NCI-H69 (cell line): ENCODE results near the gene NRP1.

ENCODE experiments used
- DNase-seq: peaks from one replicate; lab custom pipeline; 2025; lab: John Stamatoyannopoulos, UW

The NRP1 gene

DNA sequence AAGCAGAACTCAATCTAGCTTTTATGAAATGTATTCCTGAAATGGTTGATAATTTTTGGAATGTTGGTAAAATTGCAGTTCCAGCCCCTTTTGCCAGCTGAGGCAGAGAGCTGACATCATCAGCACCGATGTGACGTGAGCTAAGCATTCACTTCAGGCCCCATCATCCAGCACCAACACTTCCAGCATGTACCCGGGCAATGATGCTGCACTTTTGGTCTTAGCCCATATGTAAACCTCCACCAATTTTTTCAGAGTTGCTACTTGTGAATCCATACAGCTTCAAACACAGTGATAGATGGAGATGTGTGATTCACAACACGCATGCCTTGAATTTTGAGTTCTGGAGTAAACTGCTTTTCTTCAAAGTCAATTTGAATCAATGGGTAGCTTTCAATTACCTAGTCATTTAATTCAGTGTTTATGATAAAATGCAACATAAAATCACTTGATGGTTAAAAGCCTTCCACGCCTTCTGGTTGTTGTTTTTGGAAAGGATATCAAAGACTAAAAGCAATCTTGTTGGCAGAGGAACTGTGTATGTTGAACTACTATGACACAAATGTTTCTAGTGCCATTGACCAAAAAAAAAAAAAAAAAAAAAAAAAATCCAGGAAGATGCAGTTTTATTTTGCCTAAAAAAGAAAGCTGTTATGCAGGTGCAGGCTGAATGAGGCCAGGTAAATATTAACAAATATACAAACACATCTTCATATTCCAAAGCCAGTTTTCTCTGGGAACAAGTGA, 73.9 kb downstream of the NRP1 start:
- no peak for DNase-seq

DNA sequence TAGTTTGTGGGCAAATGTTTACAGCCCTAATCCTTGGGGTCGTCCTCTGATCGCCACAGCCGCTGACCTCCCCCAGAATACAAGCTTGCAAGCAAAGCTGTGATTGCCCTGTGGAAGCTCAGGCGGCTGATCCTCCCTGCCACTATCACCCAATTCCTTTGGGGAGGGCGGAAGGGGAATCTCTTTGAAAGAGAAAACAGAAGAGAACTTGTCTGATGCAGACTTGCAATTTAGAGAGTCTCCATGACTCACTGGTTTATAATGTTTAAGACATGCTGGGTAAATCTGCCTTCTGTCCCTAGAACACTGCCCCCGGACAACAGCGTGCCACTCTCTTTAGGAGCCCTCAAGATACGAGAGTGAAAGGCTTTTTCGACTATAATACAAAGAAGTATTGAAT, 75.5 kb downstream of the NRP1 start:
- DNase-seq = no peak

DNA sequence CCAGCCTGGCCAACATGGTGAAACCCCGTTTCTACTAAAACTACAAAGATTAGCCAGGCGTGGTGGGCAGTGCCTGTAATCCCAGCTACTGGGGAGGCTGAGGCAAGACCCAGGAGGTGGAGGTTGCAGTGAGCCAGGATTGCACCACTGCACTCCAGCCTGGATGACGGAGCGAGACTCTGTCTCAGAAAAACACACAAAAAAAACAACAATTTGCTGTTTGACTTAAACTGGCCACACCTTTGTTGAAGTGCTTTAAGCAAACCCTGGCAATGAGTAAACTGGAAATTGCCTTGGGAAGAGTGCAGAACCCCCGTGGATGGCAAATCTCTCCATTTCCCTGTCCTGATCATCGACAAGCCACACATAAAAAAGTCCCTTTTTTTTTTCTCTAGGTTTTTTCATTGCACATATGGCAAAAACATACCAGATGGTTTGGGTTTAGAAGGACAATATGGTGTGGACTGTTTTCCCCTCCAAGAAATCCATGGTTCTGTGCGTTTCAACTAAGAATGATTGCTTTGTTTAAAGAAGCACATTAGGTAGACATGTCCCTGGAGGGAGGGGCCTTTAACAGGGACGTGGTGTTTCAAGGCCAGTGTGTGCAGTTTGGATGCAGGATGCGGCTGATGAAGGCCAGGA, 76.9 kb downstream of the NRP1 start:
- DNase-seq = peak; percentile 14

DNA sequence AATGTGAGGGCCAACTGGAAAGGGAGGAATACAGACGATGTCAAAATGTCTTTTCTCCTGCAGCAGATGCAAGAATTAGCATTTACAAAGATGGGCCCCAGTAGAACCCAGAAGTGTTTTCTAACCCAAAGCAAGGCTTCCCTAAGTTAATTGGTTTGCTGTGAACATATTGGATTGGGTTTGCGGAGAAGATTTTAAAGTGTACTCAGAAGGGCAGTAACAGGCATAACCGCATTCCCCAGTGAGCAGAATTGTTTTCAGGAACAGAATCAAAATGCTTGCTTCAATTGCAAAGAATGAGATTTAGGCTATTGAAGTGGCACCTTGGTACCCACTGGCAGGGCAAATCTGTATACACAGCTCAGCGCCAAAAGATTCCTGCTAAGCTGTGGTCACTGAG, 78.0 kb downstream of the NRP1 start:
- no peak for DNase-seq

DNA sequence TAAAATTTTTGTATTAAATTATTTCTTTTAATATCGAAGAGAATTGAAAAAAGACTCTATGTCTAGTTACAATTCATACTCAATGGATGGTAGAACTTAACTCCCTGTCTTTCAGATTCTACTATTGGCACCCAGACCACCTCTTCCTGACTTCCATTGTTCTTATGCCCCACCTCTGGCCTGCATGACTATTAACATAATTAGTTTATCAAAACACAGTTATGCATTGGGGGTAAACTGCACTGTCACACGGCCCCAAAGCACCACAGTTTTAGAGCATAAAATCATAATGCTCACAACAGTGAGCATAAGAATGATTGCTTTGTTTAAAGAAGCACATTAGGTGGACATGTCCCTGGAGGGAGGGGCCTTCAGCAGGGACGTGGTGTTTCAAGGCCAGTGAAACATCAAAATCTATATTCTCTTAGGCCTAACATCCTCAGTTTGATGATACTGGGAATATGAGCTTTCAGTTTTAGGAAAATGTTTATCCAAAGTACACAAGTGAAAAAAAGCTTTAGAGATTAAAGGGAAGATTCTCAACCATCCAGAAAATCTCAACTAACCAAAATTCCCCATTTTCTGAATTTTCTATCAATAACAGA, 79.8 kb downstream of the NRP1 start:
- DNase-seq = no peak

DNA sequence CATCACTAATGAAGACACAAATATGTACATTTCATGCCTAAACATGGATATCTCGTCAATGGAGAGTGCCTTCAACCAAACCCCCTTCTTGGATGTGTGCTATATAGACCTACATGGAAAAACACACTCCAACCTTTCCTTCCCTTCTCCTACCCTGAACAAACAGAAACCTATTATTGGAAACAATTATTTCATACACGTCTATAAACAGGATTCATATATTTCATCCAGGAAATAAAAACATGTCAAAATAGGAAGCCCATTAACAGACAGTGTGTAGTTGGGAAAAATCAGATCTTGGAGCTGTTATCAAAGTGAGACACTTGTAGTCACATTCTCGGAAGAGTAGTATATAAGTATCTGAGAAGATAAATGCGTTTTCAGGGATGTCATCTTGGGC, 81.1 kb downstream of the NRP1 start:
- DNase-seq = no peak

DNA sequence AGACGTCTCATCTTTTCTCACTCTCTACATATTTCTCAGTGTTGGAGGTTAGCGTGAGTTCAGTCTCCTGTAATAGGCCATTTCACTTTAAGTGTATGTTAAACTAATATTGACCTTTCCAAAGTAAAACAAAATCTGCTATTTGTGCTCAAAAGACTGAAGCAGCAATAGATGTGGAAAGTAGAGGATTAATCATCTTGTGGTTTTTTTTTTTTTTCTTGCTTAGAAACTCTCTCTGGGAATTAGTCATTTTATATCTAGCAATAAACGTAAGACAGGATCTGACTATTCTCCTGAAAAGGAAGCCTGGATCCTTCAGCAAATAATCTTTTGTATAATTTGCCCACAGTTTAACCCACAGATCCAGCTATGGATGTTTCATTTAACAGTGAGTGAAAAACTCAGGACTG, 81.7 kb downstream of the NRP1 start:
- DNase-seq = no peak

DNA sequence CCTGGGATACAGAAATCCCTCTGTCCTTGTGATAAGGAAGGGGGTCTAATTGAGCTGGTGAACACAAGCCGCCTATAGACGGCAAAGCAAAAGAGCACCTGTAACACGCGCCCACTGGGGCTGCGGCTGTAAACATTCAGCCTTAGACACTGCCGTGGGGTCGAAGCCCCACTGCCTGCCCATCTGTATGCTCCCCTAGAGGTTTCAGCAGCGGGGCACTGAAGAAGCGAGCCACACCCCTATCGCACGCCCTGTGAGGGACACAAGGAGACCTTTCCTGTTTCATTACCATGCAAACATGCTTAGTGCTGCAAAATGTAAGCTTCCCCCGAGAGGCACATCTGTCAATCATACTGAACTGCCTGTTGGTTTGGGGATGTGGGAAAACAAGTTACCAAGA, 82.1 kb downstream of the NRP1 start:
- DNase-seq = no peak

DNA sequence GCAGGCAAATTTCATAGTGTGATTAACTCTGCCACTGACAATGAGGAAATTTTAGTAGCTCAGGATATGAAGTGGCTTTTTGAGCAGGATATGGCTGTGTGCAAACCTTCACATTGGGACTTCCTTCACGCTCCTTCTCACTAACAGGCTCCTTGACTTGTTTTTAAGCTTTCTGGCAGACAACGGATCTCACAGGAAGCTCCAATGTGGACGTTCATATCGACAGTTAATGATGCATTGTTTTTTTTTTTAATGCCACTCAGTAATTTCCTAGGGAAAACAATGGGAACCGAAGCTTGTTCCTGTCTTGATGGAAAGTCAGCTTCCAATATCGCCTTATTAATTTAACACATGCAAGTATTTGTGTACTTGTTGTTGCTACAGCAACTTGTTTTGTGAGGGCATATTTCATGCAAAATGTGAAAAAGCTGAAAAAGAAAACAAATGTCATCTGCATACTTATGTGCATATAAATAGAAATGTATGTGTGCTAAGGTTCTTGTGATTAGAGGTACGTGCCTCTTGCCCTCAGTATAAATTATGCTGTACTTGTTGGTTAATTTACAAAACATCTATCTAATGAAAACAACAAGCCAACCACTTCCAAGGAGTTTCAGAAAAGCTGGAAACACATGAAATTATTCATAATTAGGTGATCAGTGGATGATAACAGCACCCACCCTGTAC, 84.7 kb downstream of the NRP1 start:
- DNase-seq = no peak

DNA sequence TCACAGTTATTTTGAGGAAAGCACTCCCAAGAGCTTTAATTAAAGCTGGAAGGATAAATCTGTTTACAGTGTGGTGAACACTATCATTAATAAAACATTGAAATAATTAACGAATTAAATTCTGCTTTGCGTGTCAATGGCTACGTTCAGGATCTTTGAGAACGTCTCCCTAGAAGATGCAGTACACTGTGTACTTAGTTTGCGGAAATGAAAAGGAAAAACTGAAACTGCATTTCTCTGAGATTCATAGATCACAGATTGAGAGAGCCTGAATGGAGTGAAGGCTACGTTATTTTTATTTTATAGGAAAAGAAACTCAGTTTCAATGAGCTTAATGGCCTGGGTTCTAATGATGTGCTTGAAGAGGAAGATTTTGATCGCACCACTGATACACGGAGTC, 85.3 kb downstream of the NRP1 start:
- no peak for DNase-seq

DNA sequence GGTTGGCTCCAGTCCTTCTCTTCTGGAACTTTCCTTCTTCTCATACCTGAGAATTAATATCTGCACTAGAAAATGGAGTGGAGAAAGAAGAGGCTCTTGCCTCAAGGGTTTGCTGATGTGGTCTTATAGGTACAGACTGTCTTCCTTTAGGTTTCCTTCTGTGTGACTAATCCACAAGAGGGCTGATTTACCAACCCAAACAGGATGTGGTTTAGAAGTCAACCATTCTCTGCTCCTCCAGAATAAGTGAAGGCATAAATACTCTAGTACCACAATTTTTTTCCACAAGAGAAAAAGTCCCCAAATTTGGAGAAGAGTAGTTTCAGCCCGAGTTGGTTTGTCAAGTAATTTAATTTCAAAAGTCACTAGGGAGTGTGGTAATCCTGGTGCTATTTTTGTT, 85.8 kb downstream of the NRP1 start:
- DNase-seq = no peak

DNA sequence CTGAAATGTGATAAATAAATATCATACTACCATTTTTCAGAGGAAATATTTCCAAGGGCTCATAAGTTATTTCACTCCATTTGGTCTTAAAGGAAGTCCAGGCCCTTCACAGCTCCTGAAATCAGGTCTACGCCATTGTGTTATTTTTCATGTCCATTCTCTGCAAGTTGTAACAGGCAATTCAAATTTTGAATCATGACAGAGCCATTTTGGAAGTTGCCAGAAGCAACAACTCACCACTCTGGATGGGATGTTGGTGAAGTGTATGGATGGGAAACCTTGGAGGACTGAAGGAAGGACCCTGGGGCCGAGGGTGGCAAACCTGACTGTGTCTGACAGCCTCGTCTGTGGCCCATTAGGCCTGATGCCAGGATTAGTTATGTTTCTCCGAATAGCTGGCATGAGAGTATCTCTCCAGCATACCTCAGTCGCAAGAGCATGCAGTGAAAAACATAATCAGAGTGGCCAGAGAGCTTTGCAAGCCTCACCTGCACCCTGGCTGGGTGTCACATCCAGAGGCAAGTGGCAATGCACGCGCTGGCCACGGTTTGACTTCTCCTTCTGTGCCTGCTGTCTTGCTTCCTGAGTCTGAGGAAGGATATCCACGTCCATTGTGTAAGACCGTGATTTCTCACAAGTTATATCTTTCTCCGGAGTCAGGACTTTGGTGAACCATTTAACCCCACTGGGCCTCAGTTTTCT, 87.1 kb downstream of the NRP1 start:
- no peak for DNase-seq

DNA sequence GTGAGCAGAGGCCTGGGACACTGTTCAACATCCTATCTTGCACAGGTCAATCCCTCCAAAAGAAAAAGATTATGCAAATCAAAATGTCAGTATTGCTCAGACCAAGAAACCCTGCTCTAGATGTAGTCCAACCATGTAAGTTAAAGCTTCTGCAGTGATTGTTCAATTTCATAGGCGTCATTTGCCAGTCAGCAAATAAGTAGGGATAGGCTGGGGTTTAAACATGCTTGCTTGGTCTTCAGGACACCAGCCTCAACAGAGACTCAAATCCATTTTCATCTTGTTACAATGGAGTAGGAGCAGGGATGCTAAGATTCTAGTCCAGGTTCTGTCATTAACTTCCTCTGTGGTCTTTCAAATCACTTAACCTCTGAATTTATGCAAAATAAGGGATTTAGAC, 89.1 kb downstream of the NRP1 start:
- no peak for DNase-seq

DNA sequence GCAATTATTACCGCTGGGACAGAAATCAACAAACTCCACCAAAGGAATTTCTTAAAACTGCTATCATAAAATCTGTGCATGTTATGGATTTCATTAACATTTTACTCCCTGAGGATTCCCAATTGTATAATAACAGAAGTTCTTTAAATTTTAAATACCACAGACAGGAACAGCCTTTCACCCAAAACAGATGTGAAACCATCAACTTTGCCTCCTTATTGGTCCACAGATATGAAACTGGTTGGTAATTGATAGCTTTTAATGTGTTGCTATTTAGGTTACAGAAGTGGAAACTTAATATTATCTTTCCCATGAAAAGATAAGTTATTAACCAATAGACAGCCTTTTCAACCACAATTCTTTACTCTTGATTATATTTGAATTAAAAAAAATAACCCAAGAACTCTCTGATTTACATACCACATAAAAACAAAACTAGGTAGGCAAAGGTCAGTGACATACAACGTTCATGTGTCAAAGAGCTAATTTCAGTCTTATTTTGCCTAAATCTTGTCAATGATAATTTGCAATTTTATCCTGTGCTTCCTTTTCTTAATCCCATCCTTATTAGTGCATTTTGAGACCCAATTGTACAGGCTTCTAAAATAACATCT, 90.0 kb downstream of the NRP1 start:
- DNase-seq = no peak

DNA sequence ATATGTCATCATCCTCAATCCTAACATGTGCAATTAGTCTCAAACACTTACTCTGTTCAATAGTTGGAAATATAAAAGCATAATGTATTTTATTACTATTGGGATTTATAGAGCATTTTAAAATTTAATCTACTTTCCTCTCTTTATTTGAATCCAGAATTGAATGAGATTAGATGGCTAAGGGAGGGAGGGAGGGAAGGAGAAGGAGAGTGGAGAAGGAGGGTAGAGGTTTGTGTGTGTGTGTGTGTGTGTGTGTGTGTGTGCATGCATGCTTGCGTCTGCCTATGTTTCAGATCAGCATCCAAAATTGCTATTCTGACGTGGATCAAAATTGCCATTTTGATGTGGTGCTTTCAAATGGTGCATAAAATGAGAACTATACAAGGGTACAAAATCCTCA, 90.8 kb downstream of the NRP1 start:
- DNase-seq = no peak

DNA sequence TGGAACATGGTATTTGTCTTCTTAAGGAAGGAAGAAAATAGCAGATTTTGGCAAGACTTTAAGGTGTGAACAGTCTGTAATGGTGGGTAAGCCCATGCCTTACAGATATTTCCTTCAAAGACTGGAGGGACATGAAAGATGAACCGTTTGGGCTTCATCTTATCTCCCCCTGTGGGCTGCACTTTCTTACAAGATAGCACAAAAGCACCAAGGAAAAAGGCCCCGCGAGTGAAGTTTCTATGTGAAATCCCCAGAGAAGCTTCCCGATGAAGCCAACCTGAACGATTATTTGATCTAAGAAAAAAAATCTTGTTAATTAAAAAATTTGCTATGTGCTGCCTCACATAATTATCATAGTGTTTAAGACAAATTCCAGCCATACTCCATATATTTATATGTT, 91.5 kb downstream of the NRP1 start:
- DNase-seq = no peak

DNA sequence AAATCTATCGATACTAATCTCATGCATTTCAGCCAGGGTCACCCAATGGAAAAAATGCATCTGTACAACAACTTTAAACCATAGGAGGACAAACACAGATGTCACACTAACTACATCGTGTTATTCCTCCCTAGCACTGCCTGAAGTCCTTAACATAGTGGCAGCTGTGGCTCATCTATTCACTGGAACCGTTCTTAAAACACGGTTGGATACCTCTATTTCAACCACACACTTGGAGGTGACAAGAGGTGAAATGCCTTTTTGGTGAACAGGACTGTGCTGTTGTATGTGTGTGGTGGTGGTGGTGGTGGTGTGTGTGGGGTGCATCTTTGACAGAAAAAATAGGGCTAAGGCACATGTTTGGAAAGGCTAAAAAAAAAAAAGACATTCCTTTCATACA, 93.1 kb downstream of the NRP1 start:
- no peak for DNase-seq

DNA sequence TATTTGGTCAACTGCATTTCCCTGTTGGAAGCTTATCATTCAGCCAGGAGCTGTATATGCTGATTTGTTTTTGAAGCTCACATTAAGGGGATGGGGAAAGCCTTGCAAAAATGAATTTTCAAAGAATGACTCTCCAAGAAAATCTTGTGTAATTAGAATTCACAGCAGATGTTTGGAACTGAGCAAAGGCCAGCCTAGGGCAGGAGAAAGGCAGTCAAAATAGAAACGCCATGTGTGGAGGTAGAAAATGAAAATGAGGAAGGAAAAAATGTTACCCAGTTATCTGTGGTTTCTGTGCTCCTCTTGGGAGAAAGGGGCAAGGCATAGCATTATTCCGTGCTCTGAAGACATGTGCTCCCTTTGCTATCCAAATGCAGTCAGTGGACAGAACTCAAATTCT, 93.5 kb downstream of the NRP1 start:
- DNase-seq = no peak

DNA sequence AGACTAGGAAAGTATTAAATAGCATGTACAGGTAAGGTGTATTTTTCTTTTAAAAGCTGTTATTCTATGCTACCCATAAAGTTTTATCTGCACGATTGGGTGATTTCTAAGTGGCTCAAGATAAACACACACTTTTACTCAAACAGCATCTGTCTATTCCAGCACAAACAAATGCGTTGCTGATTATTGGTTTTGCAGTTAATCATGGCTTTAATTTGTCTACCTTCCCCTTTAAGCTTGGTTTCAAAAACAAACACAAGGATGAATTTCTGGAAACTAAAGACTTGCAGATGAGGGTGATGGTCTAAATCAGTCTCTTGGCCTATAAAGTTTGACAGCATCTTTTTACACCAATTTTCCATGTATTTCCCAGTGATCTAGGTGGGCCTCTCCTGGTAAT, 94.2 kb downstream of the NRP1 start:
- DNase-seq = peak; percentile 5

DNA sequence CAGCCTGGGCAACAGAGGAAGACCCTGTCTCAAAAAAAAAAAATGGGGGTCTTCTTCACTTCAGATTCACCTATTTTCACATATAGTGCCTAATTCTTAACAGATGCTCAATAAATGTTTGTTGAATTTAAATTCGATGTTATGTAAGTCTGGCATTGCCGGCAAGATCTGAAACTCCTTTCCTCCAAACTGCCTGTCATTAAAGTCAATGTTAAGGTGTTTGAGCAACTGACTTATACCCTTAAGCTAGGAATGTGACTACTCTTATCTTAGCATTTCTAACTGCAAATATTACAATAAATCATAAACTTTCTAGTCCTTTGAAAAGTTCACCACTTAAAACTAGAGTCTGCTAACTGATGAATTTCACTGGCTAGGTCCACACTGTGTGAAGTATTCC, 95.2 kb downstream of the NRP1 start:
- no peak for DNase-seq

DNA sequence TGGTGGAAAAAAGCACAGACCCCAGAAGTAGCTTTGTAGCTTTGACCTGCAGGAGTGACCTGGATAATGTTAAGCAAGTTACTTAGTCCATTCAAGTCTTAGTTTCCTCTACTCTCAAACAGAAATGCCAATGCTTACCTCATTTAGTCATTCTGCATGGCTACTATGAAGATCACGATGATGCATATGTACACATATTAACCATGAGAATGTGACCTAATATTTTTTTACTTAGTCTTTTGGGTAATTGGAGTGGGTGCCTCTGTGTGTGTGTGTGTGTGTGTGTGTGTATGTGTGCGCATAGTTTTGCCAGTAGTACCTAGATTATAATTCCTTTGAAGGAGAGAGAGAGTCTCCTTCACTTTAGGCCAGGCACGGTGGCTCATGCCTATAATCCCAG, 95.8 kb downstream of the NRP1 start:
- no peak for DNase-seq
